ENCODE data around the gene ZCCHC24.
A peak's percentile ranks its signal among the peaks of the same experiment; 100 is the strongest.
"Not testable (repeated sequence)": the region's sequence is repeated elsewhere in the genome, so short reads cannot be mapped to it uniquely, and the experiment has no call there.

The ZCCHC24 gene

GRCh38 chr10:79340646-79341244 is 104.7 kb downstream of the ZCCHC24 start:
- DNase-seq: no peak

DNA sequence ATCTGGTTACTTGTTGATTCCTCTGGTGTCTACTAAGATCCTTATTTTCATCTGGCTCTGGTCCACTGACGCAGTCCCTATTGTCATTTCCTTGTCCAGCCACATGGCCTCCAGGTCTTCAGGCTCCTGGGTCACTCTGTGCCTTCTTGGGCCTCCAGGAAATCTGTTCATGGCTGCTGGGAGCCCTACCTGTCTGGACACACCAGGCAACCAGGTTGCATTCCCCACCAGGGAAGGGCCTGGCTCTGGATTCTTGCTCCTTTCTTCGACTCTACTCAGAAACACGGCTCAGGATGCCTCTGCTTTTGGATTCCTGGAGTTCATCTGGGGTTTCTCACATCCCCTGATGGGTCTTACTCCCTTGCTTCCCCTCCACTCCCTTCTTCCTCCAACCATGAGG is 106.2 kb downstream of the ZCCHC24 start:
- no peak for DNase-seq

GRCh38 chr10:79337783-79338469 is 107.5 kb downstream of the ZCCHC24 start:
- not testable (repeated sequence) for DNase-seq

DNA sequence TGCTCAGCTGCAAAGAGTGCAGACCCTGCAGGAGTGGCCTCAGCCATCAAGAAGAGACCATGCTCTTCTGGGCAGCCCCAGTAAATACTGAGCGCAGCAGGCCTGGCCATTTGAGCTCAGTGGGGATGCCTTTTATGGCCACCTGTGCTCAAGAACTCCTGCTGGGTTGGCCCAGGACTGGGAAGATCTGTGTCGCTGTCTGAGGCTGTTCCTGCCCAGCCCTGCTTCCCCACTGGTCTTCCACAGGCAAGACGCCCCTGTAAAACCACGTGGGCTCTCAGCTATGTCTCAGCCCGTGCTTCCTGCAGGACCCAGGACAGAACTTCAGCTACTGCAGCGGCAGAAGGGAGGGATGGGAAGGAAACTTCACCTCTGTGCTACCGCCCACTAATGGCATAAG is 108.7 kb downstream of the ZCCHC24 start:
- DNase-seq: no peak

- DNase-seq: no peak
These were observed 109.1 kb downstream of the ZCCHC24 start for GRCh38 chr10:79336276-79336675.

- no peak for DNase-seq
These were observed 109.8 kb downstream of the ZCCHC24 start for GRCh38 chr10:79335470-79336235.

- no peak for DNase-seq
These were observed 110.3 kb downstream of the ZCCHC24 start for GRCh38 chr10:79335094-79335469.

- no peak for DNase-seq
These were observed 110.9 kb downstream of the ZCCHC24 start for GRCh38 chr10:79334573-79334972.

- DNase-seq: peak; percentile 80
These were observed 111.9 kb downstream of the ZCCHC24 start for GRCh38 chr10:79333513-79333912.

DNA sequence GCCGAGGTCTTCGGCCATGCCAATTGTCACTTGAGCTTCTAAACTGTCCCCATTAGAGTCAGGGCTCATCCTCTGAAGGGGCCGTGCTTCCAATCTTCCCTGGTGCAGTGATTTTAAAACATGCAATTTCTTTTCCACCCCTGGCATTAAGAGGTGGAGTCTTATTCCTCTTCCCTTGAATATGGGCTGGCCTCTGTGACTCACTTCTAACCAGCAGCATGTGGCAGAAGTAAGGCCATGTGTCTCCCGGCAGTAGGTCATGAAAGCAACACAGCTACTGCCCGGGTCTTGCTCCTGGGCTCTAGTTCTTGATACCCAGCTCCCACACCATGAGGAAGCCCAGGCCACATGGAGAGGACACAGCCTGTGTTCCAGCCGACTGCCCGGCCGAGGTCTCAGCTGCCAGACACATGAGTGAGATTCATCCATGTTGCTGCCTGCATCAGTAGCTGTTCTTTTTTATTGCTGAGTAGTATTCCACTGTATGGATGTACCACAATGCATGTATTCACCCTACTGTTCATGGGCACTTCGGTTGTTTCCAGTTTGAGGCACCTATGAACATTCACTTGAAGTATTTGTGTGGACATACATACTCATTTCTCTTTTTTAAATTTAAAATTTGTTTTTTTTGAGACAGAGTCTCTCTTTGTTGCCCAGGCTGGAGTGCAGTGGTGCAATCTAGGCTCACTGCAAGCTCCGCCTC is 112.7 kb downstream of the ZCCHC24 start:
- DNase-seq: not testable (repeated sequence)
